ENCODE data around the gene ERCC5.
A peak's percentile ranks its signal among the peaks of the same experiment; 100 is the strongest.

DNA sequence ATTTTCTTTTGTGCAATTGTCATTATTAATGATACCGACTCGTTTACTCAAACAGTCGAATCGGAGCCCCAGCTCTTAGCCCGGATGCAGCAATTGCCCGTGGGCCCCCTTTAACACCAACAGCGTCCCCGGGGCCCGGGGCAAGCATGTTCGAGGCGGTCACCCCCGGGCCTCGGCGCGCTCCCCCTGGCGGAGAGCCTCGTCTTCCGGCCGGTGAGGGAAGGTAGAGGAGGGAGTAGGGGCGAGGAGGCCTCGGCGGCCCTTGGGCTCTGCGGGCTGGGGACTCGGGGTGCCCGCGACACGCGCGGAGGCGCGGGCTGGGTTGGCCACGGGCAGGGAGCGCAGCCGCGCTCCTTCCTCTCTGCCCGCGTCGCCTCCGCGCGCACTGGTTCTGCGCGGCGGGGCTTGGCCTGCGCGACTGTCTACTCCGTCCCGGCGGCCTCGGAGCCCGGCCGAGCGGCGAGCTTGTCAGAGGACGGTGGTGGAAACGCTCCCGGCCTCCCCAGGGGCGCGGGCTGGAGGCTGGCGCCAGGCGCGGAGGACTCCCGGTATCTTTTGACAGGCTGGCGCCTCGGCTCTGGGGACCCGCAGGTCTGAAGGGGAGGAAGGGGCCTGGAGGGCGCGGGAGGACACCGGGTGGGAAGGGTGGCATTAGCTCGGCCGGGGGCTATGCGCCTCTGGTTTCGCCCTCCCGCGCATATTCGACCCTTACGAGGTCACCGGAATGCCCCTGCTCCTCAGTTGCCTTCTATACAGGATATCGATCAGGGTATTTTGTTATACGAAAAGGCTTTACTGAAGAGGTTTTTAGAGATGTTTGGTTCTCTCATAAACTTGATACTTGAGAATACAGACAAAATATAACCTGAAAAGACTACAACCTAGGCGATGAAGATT, 45.4 kb upstream of the ERCC5 start:
- TF ChIP-seq, protein P1, sequence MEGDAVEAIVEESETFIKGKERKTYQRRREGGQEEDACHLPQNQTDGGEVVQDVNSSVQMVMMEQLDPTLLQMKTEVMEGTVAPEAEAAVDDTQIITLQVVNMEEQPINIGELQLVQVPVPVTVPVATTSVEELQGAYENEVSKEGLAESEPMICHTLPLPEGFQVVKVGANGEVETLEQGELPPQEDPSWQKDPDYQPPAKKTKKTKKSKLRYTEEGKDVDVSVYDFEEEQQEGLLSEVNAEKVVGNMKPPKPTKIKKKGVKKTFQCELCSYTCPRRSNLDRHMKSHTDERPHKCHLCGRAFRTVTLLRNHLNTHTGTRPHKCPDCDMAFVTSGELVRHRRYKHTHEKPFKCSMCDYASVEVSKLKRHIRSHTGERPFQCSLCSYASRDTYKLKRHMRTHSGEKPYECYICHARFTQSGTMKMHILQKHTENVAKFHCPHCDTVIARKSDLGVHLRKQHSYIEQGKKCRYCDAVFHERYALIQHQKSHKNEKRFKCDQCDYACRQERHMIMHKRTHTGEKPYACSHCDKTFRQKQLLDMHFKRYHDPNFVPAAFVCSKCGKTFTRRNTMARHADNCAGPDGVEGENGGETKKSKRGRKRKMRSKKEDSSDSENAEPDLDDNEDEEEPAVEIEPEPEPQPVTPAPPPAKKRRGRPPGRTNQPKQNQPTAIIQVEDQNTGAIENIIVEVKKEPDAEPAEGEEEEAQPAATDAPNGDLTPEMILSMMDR (IDR thresholded peaks at IDR 0.05; ENCODE audit: extremely low read depth in 1 of 2, insufficient read depth in 1 of 2, low read depth in 1 of 2, low read length in 2 of 2) = peak; percentile 76 to 85
- peak; percentile 21 for TF ChIP-seq POLR2AphosphoS5 (IDR thresholded peaks at IDR 0.05; ENCODE audit: insufficient read depth, low read depth, low read length)
- no peak for TF ChIP-seq EZH2 (IDR thresholded peaks at IDR 0.05; ENCODE audit: borderline replicate concordance, low read depth, low read length, severe bottlenecking)
- TF ChIP-seq POLR2A (IDR thresholded peaks at IDR 0.05; ENCODE audit: low read depth, low read length) = no peak
- TF ChIP-seq GATA2 (IDR thresholded peaks at IDR 0.05; ENCODE audit: insufficient read depth, insufficient read length, low read depth, low read length) = no peak
- TF ChIP-seq MYC (IDR thresholded peaks at IDR 0.05; ENCODE audit: low read depth, low read length) = no peak
- TF ChIP-seq, protein P2, sequence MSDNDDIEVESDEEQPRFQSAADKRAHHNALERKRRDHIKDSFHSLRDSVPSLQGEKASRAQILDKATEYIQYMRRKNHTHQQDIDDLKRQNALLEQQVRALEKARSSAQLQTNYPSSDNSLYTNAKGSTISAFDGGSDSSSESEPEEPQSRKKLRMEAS (IDR thresholded peaks at IDR 0.05; ENCODE audit: insufficient read depth, insufficient read length) = no peak
